DOHH2 (cell line): ENCODE data around the gene XIRP2.

Experiments used
- H3F3A ChIP-seq: fragments of 200-600 bp; sonication (generic), shearing (Covaris generic); 2 replicates; pipeline ENCODE4 v1.6.0; 2016; ENCODE audit warnings: antibody characterized with exemption, mild to moderate bottlenecking; ENCODE audit not compliant: control insufficient read depth, insufficient read depth
- H3K27ac ChIP-seq: fragments of 200-600 bp; sonication (generic); 2 replicates; pipeline ENCODE4 v1.5.1; 2014; ENCODE audit warnings: low read depth, mild to moderate bottlenecking, low read length, moderate library complexity
- H3K27me3 ChIP-seq: fragments of 200-600 bp; sonication (generic); 2 replicates; pipeline ENCODE4 v1.6.1; 2014; ENCODE audit warnings: mild to moderate bottlenecking, low read length, mixed read lengths; ENCODE audit not compliant: control insufficient read depth
- H3K36me3 ChIP-seq: fragments of 200-600 bp; sonication (generic); 2 replicates; pipeline ENCODE4 v1.6.1; 2014; ENCODE audit warnings: mild to moderate bottlenecking, low read length, moderate library complexity, mixed read lengths; ENCODE audit not compliant: control insufficient read depth
- H3K4me1 ChIP-seq: fragments of 200-600 bp; sonication (generic); 2 replicates; pipeline ENCODE4 v1.6.1; 2014; ENCODE audit warnings: mild to moderate bottlenecking, low read length, mixed read lengths; ENCODE audit not compliant: control insufficient read depth
- H3K4me2 ChIP-seq: fragments of 200-600 bp; sonication (generic); 2 replicates; pipeline ENCODE4 v1.6.0; 2014; ENCODE audit warnings: mild to moderate bottlenecking, low read length, moderate library complexity
- H3K4me3 ChIP-seq: fragments of 200-600 bp; sonication (generic); 2 replicates; pipeline ENCODE4 v1.5.1; 2014; ENCODE audit warnings: mild to moderate bottlenecking, low read length, mixed read lengths
- H3K79me2 ChIP-seq: fragments of 200-600 bp; sonication (generic); 2 replicates; pipeline ENCODE4 v1.6.1; 2014; ENCODE audit warnings: mild to moderate bottlenecking, low read length, mixed read lengths; ENCODE audit not compliant: control insufficient read depth
- H3K9me2 ChIP-seq: fragments of 200-600 bp; sonication (generic); replicated peaks from 2 replicates; pipeline ENCODE4 v1.6.1; 2014; ENCODE audit warnings: mild to moderate bottlenecking, low read length, mixed read lengths; ENCODE audit not compliant: control insufficient read depth
- H3K9me3 ChIP-seq: fragments of 200-600 bp; sonication (generic); 2 replicates; pipeline ENCODE4 v1.6.1; 2014; ENCODE audit warnings: antibody characterized with exemption, low read length, mixed read lengths; ENCODE audit not compliant: control insufficient read depth, insufficient read depth
- H4K20me1 ChIP-seq: fragments of 200-600 bp; sonication (generic); 2 replicates; pipeline ENCODE4 v1.6.0; 2014; ENCODE audit warnings: low read depth, mild to moderate bottlenecking, antibody characterized with exemption, low read length, moderate library complexity; ENCODE audit not compliant: control insufficient read depth, insufficient read depth
- EZH2phosphoT487 ChIP-seq: fragments of 200-600 bp; sonication (generic); IDR thresholded peaks from 2 replicates; pipeline ENCODE4 v1.6.1; 2017; ENCODE audit warnings: borderline replicate concordance, mild to moderate bottlenecking, antibody characterized with exemption, low read length, moderate library complexity, mixed read lengths
- TF ChIP-seq, protein P1 (sequence below): fragments of 200-600 bp; sonication (generic); IDR thresholded peaks from one replicate; pipeline ENCODE4 v1.5.1; 2014; ENCODE audit warnings: antibody characterized with exemption, mild to moderate bottlenecking, low read depth, low read length; ENCODE audit not compliant: poor library complexity, severe bottlenecking

XIRP2 gene

GRCh38 chr2:166960702-166961270 is 72.5 kb downstream of the XIRP2 start:
- H3K9me2 ChIP-seq = no peaks in the 10 kb centered on the region
- H3K27ac ChIP-seq = no peak overlapping the region
- H4K20me1 ChIP-seq = no peaks in the 10 kb centered on the region
- no peaks in the 10 kb centered on the region for H3K9me3 ChIP-seq
- H3F3A ChIP-seq = no peaks in the 10 kb centered on the region
- no peaks in the 10 kb centered on the region for H3K27me3 ChIP-seq
- H3K4me3 ChIP-seq = no peak overlapping the region
- H3K79me2 ChIP-seq = no peaks in the 10 kb centered on the region
- H3K4me1 ChIP-seq = no peaks in the 10 kb centered on the region
- H3K36me3 ChIP-seq = no peaks in the 10 kb centered on the region
- TF ChIP-seq, protein P1, sequence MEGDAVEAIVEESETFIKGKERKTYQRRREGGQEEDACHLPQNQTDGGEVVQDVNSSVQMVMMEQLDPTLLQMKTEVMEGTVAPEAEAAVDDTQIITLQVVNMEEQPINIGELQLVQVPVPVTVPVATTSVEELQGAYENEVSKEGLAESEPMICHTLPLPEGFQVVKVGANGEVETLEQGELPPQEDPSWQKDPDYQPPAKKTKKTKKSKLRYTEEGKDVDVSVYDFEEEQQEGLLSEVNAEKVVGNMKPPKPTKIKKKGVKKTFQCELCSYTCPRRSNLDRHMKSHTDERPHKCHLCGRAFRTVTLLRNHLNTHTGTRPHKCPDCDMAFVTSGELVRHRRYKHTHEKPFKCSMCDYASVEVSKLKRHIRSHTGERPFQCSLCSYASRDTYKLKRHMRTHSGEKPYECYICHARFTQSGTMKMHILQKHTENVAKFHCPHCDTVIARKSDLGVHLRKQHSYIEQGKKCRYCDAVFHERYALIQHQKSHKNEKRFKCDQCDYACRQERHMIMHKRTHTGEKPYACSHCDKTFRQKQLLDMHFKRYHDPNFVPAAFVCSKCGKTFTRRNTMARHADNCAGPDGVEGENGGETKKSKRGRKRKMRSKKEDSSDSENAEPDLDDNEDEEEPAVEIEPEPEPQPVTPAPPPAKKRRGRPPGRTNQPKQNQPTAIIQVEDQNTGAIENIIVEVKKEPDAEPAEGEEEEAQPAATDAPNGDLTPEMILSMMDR = no peak
- no peak for TF ChIP-seq EZH2phosphoT487
- no peak overlapping the region for H3K4me2 ChIP-seq

DNA sequence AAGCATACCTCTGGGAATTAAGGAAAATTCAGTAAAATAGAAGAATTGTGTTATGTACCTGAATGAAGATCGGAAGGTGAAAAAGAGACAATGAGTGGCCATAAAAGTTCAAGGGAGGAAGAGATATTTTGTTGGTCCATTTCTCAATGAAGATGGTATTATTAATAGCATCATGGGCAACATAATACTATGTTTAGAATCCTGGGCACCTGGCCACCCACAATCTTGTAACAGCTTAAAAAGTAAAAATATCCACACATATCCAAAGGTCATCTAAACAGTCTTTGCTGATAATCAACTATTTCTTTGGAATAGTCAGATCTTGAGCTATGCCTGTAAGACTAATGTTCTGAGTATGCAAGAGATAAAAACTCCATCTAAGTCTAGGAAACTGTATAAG is 73.7 kb downstream of the XIRP2 start:
- TF ChIP-seq, protein P1 = no peak
- Histone ChIP-seq H4K20me1 (no peaks in the 10 kb centered on the region), H3K27ac (no peak overlapping the region), H3F3A (no peaks in the 10 kb centered on the region), H3K36me3 (no peaks in the 10 kb centered on the region), H3K4me1 (no peaks in the 10 kb centered on the region), H3K9me2 (no peaks in the 10 kb centered on the region), H3K4me3 (no peak overlapping the region), H3K27me3 (no peaks in the 10 kb centered on the region), H3K9me3 (no peaks in the 10 kb centered on the region), H3K79me2 (no peaks in the 10 kb centered on the region), H3K4me2 (no peak overlapping the region)

DNA sequence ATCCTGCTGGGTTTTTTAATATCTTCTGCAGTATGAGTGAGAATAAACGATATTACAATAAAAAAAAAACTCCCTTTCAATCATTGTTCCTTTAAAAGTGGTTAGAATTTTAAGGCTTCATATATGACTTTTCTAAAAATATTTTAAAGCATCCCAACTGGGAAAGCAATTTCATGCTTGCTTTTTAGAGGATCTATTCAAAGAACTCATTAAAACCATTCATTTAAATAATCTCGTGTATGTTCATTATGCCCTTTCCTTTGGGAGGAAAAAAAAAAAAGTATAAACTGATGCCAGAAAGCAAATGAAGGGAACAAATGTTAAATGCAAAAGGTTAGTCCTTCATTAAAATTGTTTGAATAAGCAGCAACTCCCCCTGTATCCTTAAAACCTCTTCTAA is 81.2 kb downstream of the XIRP2 start:
- no peaks in the 10 kb centered on the region for H3K4me1 ChIP-seq
- H3K27ac ChIP-seq = no peak overlapping the region
- no peak overlapping the region for H3K4me3 ChIP-seq
- no peak overlapping the region for H3K4me2 ChIP-seq
- no peaks in the 10 kb centered on the region for H3K9me2 ChIP-seq
- no peaks in the 10 kb centered on the region for H3K79me2 ChIP-seq
- no peaks in the 10 kb centered on the region for H3K27me3 ChIP-seq
- no peaks in the 10 kb centered on the region for H3F3A ChIP-seq
- no peak for TF ChIP-seq EZH2phosphoT487
- TF ChIP-seq, protein P1 = no peak
- no peaks in the 10 kb centered on the region for H3K9me3 ChIP-seq
- no peaks in the 10 kb centered on the region for H4K20me1 ChIP-seq
- H3K36me3 ChIP-seq = no peaks in the 10 kb centered on the region
